Measurements from ENCODE around the gene CTSZ. TPM values are rescaled to one million over a fixed set of nuclear protein-coding genes. Genes with fewer than 3 reads are reported as not detected.
"Not testable (repeated sequence)": the region's sequence is repeated elsewhere in the genome, so short reads cannot be mapped to it uniquely, and the experiment has no call there.

CTSZ gene
- polyA plus RNA-seq, 1 donor, result 89.9 TPM

GRCh38 chr20:58967652-58968429 lies 39.2 kb downstream of the CTSZ start:
- WGBS (ENCODE audit: insufficient coverage, low lambda C conversion rate), result no CpG with 5 or more reads among the region's 10 CpGs
- Histone ChIP-seq H3K4me3 (ENCODE audit: low read length) (no peak overlapping the region), H3K36me3 (ENCODE audit: control insufficient read depth, insufficient read depth, low read length) (no peaks in the 10 kb centered on the region), H3K4me1 (ENCODE audit: control insufficient read depth, insufficient read depth, low read length) (no peaks in the 10 kb centered on the region), H3K27me3 (ENCODE audit: control insufficient read depth, insufficient read depth, low read length) (no peaks in the 10 kb centered on the region), H3K27ac (ENCODE audit: low read length) (no peak overlapping the region), H3K9me3 (ENCODE audit: control insufficient read depth, low read depth, low read length) (peaks cover 2% of the 10 kb centered on the region)
- DNase-seq, result no peak

DNA sequence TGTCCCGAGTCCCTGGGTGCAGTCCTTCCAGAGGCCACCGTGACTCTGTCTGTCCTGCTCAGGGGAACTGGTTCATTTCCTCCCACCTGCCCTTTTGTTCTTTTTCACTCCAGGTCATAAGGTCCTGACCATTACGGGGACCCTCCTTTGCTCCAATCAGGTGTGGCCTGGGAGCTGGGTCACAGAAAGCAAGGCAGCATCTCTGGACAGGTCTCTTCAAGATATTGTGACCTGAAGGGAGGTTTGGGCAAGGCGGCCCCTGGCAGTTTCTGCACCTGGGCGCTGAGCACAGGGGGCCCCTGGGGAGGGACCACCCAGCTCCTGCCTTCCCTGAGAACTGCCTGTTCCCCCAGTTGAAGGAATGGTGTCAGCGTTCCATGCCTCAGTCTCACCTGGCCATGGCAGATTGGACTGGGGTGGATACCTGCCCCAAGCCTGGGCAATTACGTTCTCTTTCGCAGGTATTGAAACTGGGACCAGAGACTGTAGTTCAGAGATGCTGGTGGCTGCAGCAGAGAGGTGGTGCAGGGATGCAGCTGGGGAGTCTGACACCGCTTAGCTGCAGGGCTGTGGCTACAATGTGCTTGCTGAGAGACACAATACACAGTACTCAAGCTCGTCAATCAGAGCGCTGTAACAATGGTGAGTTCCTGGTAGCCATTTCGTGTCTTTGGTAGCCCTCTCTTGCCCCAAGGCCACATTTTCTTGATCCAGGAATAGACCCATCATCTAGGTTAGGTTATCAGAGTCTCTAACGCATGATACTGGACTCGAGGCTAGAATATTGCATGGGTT lies 41.6 kb downstream of the CTSZ start:
- DNase-seq, result no peak
- H3K9me3 ChIP-seq (ENCODE audit: control insufficient read depth, low read depth, low read length), result peaks cover 2% of the 10 kb centered on the region
- H3K4me1 ChIP-seq (ENCODE audit: control insufficient read depth, insufficient read depth, low read length), result no peaks in the 10 kb centered on the region
- H3K27me3 ChIP-seq (ENCODE audit: control insufficient read depth, insufficient read depth, low read length), result no peaks in the 10 kb centered on the region
- H3K36me3 ChIP-seq (ENCODE audit: control insufficient read depth, insufficient read depth, low read length), result no peaks in the 10 kb centered on the region
- H3K27ac ChIP-seq (ENCODE audit: low read length), result no peak overlapping the region
- 100% methylated on average over 1 of the region's 14 CpGs for WGBS (ENCODE audit: insufficient coverage, low lambda C conversion rate)
- H3K4me3 ChIP-seq (ENCODE audit: low read length), result no peak overlapping the region

DNA sequence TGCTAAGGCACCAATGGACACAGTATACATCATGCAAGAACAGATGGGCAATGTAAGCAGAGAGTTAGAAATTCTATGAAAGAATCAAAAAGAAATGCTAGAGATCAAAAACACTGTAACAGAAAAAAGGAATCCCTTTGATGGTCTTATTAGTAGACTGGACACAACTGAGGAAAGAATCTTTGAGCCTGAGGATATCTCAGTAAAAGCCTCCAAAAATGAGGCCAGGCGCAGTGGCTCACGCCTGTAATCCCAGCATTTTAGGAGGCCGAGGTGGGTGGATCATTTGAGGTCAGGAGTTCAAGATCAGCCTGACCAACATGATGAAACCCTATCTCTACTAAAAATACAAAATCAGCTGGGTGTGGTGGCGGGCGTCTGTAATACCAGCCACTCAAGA lies 43.1 kb downstream of the CTSZ start:
- not testable (repeated sequence) for H3K4me3 ChIP-seq (ENCODE audit: low read length); H3K9me3 ChIP-seq (ENCODE audit: control insufficient read depth, low read depth, low read length); H3K27ac ChIP-seq (ENCODE audit: low read length); H3K4me1 ChIP-seq (ENCODE audit: control insufficient read depth, insufficient read depth, low read length); H3K36me3 ChIP-seq (ENCODE audit: control insufficient read depth, insufficient read depth, low read length); H3K27me3 ChIP-seq (ENCODE audit: control insufficient read depth, insufficient read depth, low read length); DNase-seq
- no CpG with 5 or more reads among the region's 5 CpGs for WGBS (ENCODE audit: insufficient coverage, low lambda C conversion rate)

- WGBS (ENCODE audit: insufficient coverage, low lambda C conversion rate), result no CpG with 5 or more reads among the region's 8 CpGs
- DNase-seq, result no peak
- Histone ChIP-seq H3K36me3 (ENCODE audit: control insufficient read depth, insufficient read depth, low read length) (no peaks in the 10 kb centered on the region), H3K27ac (ENCODE audit: low read length) (no peak overlapping the region), H3K9me3 (ENCODE audit: control insufficient read depth, low read depth, low read length) (peaks cover 2% of the 10 kb centered on the region), H3K27me3 (ENCODE audit: control insufficient read depth, insufficient read depth, low read length) (no peaks in the 10 kb centered on the region), H3K4me3 (ENCODE audit: low read length) (no peak overlapping the region), H3K4me1 (ENCODE audit: control insufficient read depth, insufficient read depth, low read length) (no peaks in the 10 kb centered on the region)
These were observed 43.9 kb downstream of the CTSZ start for GRCh38 chr20:58963060-58963584.

GRCh38 chr20:58959652-58960051 lies 47.4 kb downstream of the CTSZ start:
- no peak for DNase-seq
- Histone ChIP-seq H3K36me3 (ENCODE audit: control insufficient read depth, insufficient read depth, low read length) (no peaks in the 10 kb centered on the region), H3K27ac (ENCODE audit: low read length) (no peak overlapping the region), H3K27me3 (ENCODE audit: control insufficient read depth, insufficient read depth, low read length) (no peaks in the 10 kb centered on the region), H3K9me3 (ENCODE audit: control insufficient read depth, low read depth, low read length) (peaks cover 2% of the 10 kb centered on the region), H3K4me3 (ENCODE audit: low read length) (no peak overlapping the region), H3K4me1 (ENCODE audit: control insufficient read depth, insufficient read depth, low read length) (no peaks in the 10 kb centered on the region)
- WGBS (ENCODE audit: insufficient coverage, low lambda C conversion rate), result no CpG with 5 or more reads among the region's 6 CpGs

GRCh38 chr20:58956078-58956477 lies 51.0 kb downstream of the CTSZ start:
- no peaks in the 10 kb centered on the region for H3K9me3 ChIP-seq (ENCODE audit: control insufficient read depth, low read depth, low read length)
- no peaks in the 10 kb centered on the region for H3K27me3 ChIP-seq (ENCODE audit: control insufficient read depth, insufficient read depth, low read length)
- no peaks in the 10 kb centered on the region for H3K4me1 ChIP-seq (ENCODE audit: control insufficient read depth, insufficient read depth, low read length)
- H3K4me3 ChIP-seq (ENCODE audit: low read length), result no peak overlapping the region
- no peak for DNase-seq
- WGBS (ENCODE audit: insufficient coverage, low lambda C conversion rate), result no CpG with 5 or more reads among the region's 8 CpGs
- H3K27ac ChIP-seq (ENCODE audit: low read length), result no peak overlapping the region
- no peaks in the 10 kb centered on the region for H3K36me3 ChIP-seq (ENCODE audit: control insufficient read depth, insufficient read depth, low read length)

DNA sequence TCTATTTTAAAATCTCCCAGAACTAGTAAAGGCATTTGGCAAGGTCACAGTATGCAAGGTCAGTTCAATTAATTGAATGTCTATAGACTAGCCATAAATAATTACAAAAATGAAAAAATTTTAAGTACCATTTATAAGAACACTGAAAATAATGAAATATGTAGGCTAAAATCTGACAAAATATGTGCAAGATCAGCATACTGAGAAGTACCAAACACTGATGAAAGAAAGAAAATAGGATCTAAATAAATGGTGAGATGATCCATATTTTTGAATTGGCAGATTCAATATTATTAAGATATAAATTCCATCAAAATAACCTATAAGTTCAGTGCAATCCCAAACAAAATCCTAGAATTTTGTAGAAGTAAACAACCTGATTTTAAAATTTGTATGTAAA lies 54.0 kb downstream of the CTSZ start:
- Histone ChIP-seq H3K36me3 (ENCODE audit: control insufficient read depth, insufficient read depth, low read length) (no peaks in the 10 kb centered on the region), H3K4me1 (ENCODE audit: control insufficient read depth, insufficient read depth, low read length) (no peaks in the 10 kb centered on the region), H3K27me3 (ENCODE audit: control insufficient read depth, insufficient read depth, low read length) (no peaks in the 10 kb centered on the region), H3K9me3 (ENCODE audit: control insufficient read depth, low read depth, low read length) (no peaks in the 10 kb centered on the region), H3K27ac (ENCODE audit: low read length) (no peak overlapping the region), H3K4me3 (ENCODE audit: low read length) (no peak overlapping the region)
- no peak for DNase-seq

- H3K9me3 ChIP-seq (ENCODE audit: control insufficient read depth, low read depth, low read length), result no peaks in the 10 kb centered on the region
- no peak overlapping the region for H3K27ac ChIP-seq (ENCODE audit: low read length)
- H3K36me3 ChIP-seq (ENCODE audit: control insufficient read depth, insufficient read depth, low read length), result no peaks in the 10 kb centered on the region
- no peak for DNase-seq
- no peaks in the 10 kb centered on the region for H3K27me3 ChIP-seq (ENCODE audit: control insufficient read depth, insufficient read depth, low read length)
- no peaks in the 10 kb centered on the region for H3K4me1 ChIP-seq (ENCODE audit: control insufficient read depth, insufficient read depth, low read length)
- no CpG with 5 or more reads among the region's 5 CpGs for WGBS (ENCODE audit: insufficient coverage, low lambda C conversion rate)
- H3K4me3 ChIP-seq (ENCODE audit: low read length), result no peak overlapping the region
These were observed 56.5 kb downstream of the CTSZ start for GRCh38 chr20:58950603-58951002.

DNA sequence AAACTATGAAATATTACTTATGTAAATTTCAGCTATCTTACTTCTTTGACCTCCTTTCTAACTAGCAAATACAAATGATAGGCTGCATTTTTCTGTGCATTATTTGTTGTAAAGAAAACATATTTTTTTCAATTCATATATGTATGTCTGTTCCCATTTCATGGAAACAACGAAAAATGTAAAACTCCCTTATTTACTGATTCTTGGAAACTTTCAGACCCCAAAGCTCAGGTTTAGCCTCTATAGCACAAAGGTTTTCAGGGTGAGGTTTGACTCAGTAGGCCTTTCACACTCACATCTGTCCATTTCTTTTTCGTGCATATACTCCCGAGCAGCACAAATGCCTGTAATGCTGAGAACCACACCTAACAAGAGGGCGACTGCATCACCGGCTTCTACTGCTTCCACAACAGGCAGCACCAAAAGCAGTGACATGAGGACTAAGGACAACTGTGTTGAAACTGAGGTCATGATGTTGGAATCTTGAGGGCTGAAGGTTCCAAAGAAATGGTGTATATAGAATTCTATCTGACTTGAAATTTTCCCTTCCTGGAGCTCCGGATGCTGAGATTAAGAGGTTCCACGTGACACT lies 59.2 kb downstream of the CTSZ start:
- not testable (repeated sequence) for H3K4me1 ChIP-seq (ENCODE audit: control insufficient read depth, insufficient read depth, low read length); H3K9me3 ChIP-seq (ENCODE audit: control insufficient read depth, low read depth, low read length); H3K27me3 ChIP-seq (ENCODE audit: control insufficient read depth, insufficient read depth, low read length); H3K27ac ChIP-seq (ENCODE audit: low read length); H3K4me3 ChIP-seq (ENCODE audit: low read length); DNase-seq; H3K36me3 ChIP-seq (ENCODE audit: control insufficient read depth, insufficient read depth, low read length)
- WGBS (ENCODE audit: insufficient coverage, low lambda C conversion rate), result 87% methylated on average over 3 of the region's 7 CpGs

DNA sequence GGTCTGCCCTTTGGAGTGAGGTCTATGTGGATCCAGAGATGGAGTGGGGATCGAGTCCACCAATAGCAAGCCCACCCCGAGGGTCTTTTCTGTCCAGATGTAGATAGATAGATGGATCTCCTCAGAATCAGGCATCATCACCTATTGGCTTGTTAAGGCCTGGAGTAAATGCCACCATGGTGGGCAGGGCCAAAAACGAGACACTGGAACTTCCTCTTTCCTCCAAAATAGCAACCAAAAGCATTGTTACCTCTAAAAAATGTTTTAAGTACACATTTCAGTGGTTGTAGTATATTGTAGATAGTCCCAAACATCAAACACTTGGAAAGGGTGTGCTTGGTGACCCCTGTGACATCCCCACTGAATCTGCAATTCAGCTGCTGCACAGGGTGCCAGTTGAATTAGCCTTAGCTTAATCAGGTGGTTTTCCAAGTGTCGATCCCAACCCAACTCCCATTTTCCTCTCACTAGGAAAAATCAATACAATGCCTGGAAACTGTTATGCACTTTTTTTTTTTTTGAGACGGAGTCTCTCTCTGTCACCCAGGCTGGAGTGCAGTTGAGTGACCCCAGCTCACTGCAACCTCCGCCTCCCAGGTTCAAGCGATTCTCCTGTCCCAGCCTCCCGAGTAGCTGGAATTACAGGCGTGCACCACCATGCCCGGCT lies 61.0 kb downstream of the CTSZ start:
- H3K27ac ChIP-seq (ENCODE audit: low read length), result no peak overlapping the region
- H3K4me3 ChIP-seq (ENCODE audit: low read length), result no peak overlapping the region
- no peaks in the 10 kb centered on the region for H3K9me3 ChIP-seq (ENCODE audit: control insufficient read depth, low read depth, low read length)
- H3K36me3 ChIP-seq (ENCODE audit: control insufficient read depth, insufficient read depth, low read length), result no peaks in the 10 kb centered on the region
- no peaks in the 10 kb centered on the region for H3K4me1 ChIP-seq (ENCODE audit: control insufficient read depth, insufficient read depth, low read length)
- no CpG with 5 or more reads among the region's 10 CpGs for WGBS (ENCODE audit: insufficient coverage, low lambda C conversion rate)
- no peak for DNase-seq
- no peaks in the 10 kb centered on the region for H3K27me3 ChIP-seq (ENCODE audit: control insufficient read depth, insufficient read depth, low read length)
